Iris pigment epithelial cell (primary cell): ENCODE measurements around the gene TATDN2.
A peak's percentile ranks its signal among the peaks of the same experiment; 100 is the strongest.
"Not testable (repeated sequence)": the region's sequence is repeated elsewhere in the genome, so short reads cannot be mapped to it uniquely, and the experiment has no call there.

Experiments used
- DNase-seq: peaks from one replicate; pipeline ENCODE4 v3.0.0-alpha.2; 2011; ENCODE audit warnings: low read depth

Gene TATDN2

DNA sequence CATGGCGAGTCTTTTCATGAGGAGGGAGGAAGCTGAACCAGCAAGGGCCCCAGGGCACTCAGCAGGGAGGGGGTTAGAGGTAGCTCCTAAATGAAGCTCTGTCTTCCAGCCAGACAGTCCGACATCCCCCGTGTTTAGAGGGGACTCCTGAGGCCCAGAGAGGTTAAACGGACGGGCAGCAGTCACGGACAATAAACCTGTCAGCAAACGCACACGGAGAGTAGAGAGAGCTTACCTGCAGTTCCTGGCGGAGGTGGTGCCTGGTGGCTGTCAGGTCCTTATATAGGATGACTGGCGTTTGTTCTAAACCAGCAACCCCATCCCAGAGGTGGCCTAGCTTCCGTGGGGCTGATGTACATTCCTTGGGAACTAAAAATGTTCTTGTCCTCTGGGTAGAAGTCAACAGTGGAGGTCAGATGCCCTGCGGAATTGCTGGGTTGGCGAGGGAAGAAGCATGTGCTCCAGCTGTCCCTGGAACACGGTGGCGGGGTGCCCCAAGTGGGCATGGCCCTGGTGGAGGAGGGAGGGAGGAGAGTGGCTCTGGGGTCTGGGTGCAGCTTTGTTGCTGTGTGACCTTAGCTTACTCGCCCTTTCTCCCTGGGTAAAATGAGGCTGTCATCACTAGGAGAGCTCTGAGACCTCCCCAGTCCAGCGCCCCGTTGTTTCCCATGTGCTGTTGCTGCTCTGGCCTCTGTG, 42.4 kb downstream of the TATDN2 start:
- no peak for DNase-seq

DNA sequence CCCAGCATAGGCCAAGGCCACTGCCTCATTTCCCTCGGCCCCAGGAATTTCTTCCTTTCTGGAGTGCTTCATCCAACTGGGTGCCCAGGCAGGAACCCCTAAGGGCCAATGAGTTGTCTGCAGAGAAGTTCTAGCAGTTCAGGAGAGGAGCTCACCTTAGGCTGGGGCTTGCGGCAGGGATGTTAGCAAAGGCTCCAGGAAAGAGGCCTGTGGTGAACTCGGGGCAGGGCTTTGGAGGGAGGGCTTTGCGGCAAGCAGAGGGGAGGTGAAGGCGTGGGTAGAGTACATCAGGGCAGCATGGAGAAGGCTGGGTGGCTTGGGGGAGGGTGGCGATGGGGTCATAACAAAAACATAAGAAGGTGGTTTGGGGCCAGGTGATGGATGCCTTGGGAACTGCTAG, 43.4 kb downstream of the TATDN2 start:
- no peak for DNase-seq

DNA sequence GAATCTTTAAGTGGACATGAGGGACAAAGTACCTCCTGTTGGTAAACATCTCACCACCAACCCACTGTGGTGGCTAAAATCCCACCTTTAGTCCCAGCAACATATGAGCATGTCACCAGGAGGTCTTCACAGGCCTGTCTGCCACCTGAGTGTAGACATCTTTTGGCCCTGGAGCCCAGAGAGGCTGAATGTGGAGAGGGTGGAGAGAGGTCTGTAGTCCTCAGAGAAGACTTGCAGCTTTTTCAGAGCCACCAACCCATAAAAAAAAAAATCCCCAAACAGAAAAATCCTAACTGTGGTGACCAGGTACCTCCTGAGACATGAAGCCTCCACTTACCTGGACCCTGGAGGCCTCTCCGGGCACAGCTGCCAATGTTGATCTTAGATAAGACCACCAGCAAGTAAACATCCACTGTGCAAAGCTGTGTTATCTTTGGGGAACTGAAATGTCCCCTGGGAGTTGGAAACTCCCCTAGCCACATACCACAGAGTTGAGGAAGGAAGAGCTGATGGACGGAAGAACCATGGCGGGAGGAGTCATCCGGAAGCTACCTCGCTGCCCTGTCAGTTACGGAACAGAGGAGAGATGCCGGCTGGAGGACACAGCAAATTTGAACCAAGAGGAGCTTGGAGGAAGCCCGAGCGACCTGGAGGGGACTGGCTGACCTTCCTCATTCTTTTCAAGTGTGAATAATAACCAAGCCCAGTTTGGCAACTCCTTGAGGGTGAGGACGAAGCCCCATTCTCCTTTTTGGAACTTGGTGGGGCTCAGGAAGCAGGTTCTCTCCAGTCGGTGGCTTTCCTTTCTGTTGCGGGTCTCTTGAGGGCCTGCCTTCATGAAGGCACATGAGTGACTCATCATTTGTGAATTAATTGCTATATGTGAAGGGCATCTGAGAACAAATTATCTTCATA, 44.5 kb downstream of the TATDN2 start, which contains the start of gene GHRL:
Gene GHRL, minus strand, starts transcription at position 443 of the 915 bp plus-strand sequence. CDS start 2,767 bp downstream, outside the sequence.
- DNase-seq, result no peak

DNA sequence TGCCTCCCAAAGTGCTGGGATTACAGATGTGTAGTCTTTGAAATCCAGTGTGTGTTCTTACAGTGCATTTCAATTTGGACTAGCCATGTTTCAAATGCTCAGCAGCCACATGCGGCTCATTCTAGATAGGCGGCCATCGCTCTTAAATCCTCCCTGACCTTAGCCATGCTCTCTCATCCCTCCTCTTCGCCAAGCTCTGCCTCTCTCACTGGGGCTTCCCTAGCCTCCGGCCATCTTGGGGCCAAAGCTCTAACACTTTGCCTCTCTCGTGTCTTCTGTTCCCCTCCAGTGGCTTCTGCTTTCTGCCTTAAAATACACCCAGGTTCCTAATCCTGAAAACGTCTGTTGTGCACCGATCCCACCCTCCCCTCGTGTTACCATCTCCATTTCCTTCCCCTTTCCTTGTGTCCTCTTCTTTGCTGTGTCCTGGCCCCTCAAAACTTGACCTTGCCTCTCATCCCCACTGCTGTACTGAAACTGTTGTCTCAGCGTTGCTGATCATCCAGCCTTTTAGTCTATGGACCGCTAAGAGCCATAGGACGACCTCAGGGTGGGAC, 45.8 kb downstream of the TATDN2 start:
- no peak for DNase-seq

DNA sequence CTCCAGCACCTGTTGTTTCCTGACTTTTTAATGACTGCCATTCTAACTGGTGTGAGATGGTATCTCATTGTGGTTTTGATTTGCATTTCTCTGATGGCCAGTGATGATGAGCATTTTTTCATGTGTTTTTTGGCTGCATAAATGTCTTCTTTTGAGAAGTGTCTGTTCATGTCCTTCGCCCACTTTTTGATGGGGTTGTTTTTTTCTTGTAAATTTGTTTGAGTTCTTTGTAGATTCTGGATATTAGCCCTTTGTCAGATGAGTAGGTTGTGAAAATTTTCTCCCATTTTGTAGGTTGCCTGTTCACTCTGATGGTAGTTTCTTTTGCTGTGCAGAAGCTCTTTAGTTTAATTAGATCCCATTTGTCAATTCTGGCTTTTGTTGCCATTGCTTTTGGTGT, 49.8 kb downstream of the TATDN2 start:
- not testable (repeated sequence) for DNase-seq

DNA sequence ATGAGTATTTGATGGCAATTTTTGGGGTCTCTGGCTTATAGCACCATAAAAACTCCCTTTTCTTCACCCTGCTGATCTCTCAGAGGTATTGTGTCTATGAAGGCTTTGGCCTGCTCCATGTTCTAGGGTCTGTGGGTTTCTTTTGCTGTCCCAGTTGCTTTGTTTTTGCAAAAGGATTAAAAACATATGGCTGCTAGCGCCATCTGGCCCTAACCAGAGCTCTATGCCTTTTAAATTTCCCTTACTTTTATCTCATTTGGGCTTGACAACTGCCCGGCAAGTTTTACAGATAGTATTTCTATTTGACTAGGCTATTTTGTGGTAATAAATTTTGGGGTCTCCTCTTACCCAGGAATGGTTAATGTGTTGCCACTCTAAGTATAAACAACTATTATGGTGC, 50.9 kb downstream of the TATDN2 start:
- peak; percentile 30 for DNase-seq

DNA sequence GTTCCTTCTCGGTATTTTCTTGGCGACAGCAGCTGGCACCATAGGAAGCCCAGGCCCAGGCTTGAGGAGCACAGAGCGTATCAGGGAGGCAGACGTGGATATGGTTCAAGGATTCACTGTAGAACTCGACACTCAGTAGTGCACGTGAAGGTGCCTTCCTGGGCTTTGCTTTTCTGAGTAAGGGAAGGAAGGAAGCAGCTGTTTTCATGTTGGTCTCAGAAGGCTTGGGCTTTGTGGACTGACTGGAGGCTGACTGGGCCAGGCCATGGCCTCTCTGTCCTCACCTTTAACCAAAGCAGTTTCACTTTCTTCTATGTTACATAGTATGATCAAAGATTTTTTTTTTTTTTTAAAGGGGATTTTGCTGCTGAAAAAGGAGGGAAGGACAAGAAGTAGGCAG, 51.4 kb downstream of the TATDN2 start:
- DNase-seq, result peak; percentile 39

DNA sequence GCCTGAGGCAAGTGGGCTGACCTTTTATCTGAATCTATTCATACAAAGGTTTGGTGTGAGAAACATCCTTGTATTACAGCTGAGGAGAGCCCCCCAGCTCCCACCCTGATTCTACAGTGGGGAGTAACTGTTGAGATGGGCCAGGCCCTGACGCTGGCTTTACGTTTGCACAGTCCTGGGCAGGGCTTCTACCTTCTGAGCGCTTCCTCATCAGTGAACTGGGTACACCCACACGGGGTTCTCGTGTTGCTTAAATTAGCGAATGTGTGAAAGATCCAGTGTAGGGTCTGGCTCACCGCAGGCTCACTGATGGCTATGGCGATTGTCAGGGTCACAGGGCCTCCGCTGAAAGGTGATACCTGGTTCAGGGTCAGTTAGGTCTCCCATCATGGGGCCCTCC, 51.8 kb downstream of the TATDN2 start:
- DNase-seq, result no peak

DNA sequence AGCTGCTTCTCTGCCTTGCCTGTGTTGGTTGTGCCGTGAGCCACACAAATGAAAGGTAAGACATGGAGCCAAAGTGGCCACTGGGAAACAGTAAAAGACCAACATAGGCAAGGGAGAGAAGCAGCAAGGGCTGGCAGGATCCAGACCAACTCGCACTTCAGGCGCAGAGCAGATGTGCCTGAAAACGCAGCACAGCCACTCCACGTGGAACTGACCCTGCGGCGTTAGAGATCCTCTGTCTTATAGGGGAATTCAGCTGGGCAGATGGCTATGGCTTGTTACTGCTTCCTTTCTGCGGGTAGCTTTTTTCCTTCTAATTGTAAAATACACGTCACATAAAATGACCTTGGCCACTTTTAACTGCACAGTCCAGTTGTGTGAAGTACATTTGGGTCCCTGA, 54.8 kb downstream of the TATDN2 start:
- DNase-seq, result no peak

DNA sequence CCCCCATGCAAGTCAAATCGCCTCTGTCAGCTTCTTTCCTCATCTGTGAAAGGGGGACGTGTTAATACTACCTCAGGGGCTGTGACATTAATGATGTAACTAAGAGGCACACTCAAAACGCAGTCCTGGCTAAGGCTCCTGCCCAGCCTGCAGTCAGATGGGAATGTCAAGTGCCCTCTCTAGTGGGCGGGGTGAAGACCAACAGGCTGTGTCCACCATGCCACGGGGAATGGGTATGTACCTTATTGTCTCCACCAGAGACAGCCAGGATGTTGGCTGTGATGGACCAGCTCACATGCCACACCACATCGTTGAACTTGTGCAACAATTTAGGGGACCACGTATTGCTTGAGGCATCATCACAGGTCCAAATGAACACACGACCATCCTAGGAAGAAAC, 55.5 kb downstream of the TATDN2 start:
- no peak for DNase-seq

DNA sequence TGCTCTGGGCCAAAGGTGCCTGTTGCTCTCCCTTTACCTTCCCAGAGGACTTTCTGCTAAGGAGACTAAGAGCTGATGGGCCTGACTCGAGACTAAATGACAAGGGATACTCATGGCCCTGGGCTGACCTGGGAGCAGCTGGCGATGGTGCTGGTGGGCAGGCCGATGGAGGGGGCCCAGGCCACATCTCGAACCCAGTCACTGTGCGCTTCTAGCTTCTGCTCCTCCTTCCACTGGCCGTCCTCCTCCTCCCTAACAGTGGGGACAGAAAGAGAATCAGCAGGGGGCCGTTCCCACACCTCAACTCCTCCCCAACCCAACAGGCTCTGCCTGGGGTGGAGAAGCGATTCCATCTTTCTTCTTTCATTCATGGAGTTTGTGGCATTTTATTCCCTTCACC, 56.6 kb downstream of the TATDN2 start:
- DNase-seq, result no peak

DNA sequence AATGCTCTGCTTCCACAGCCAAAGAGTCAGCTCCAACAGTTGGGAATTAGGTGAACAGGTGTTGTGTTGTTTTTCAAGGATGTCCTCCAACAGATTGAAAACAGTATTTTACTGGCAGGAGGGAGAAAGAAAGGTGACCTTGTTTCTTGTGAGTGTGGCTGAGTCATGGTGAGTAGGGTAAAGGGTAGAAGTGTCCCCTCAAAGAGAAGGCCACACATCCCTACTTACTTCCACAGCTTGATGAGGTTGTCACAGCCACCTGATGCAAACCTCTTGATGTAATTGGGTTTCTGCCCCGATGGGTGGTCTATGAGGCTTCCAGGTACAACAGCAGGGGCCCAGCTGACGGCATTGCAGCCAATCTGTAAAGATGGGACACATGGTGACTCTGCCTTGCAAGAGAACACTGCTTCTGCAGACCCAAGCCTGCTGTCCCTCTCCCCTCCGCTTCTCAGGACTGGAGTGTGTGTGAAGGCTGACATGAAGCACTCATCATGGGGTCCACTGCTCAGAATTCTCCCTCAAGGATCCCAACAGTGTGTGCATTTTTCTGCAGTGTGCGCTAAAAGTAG, 57.2 kb downstream of the TATDN2 start:
- no peak for DNase-seq

DNA sequence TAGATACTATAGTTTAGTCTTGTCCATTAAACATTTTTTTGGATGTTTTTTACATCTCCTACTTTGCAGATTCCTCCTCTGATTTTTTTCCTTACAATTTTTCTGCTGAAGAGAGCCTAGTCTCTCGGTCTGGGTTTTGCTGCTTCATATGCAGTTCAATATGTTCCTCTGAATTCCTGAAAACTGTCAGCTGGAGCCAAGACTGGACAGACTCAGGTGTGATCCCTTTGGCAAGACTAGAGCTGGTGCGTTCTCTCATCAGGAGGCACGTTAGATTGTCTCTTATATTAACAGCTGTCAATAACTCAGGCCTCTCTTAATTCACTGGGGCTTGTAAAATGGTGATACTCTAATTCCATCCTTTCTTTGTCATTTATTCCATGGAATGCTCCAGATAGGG, 57.9 kb downstream of the TATDN2 start:
- no peak for DNase-seq

DNA sequence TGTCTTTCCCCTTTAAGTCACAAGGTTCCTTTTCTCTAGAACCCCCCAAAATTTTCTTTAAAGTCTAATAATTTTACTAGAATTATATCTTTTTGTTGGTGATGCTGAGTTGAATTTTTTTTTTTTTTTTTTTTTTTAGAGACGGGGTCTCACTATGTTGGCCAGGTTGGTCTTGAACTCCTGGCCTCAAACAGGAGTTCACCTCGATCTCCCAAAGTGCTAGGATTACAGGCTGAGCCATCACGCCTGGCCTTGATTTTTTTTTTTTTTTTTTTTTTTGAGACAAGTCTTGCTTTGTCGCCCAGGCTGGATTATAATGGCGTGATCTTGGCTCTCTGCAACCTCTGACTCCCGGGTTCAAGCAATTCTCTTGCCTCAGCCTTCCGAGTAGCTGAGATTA, 60.4 kb downstream of the TATDN2 start:
- no peak for DNase-seq

DNA sequence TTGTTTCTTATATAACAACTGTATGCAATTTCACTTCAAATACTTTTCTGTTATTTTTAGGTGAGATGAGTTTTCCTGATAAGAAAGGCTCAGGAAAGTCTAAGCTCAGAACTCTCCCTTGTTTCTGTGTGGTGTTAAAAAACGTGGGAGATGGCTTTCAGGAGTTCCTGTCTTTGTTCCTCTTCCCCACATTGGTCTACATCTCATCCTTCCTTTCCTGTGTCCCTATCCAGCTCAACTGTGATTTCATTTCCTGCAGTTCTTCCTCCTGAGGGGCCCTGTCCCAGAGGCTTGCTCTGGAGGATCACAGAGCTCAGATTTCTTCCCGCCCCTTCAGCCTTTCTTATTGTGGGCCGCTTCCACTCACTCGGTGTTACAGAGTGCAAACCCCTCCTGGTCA, 61.5 kb downstream of the TATDN2 start:
- DNase-seq, result peak; percentile 47

DNA sequence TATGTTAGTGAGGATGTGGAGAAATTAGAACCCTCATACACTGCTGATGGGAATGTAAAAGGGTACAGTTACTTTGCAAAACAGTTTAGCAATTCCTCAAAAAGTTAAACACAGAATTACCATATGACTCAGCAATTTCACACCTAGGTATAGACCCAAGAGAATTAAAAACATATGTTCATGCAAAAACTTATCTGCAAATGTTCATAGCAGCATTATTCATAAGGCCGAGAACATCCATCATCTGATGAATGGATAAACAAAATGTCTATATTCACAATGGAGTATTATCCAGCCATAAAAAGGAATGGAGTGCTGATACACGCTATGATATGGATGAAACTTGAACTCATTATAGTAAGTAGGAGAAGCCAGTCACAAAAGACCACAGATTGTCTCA, 62.3 kb downstream of the TATDN2 start:
- DNase-seq, result peak; percentile 44

DNA sequence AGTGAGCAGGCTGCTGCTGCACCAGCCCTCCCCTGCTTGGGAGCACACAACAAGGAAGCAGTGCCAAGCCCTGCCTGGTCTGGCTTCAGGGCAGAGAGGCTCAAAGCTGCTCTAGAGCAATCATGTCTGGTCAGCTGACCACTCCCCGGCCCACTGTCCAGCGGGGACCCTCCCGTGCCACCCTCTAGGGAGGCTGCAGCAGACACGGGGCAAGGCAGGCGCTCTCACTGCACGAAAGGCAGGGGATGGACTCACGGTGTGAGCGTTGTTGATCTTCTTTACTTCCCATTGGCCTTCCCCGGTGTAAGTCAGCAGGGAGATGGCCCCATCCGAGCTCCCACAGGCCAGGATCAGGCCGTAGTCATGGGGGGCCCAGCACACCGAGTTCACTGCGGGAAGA, 63.5 kb downstream of the TATDN2 start:
- no peak for DNase-seq

DNA sequence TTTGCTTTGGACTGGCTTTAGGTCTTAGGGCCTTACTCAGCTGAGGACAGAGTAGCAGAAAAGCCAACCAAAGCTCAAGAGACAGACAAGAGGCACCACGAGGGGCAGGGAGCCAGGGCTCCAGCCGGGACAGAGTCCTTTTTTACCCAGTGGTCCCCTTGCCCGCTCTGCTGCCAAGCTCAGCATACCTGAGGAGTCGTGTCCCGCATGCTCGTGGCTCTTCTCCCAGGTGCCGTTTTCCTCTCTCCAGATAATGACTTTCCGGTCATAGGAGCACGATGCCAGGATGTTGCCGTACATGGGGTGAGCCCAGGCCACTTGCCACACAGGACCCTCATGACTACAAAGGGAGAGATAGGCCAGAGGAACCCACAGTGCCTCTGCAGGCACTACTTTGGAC, 64.1 kb downstream of the TATDN2 start:
- no peak for DNase-seq

DNA sequence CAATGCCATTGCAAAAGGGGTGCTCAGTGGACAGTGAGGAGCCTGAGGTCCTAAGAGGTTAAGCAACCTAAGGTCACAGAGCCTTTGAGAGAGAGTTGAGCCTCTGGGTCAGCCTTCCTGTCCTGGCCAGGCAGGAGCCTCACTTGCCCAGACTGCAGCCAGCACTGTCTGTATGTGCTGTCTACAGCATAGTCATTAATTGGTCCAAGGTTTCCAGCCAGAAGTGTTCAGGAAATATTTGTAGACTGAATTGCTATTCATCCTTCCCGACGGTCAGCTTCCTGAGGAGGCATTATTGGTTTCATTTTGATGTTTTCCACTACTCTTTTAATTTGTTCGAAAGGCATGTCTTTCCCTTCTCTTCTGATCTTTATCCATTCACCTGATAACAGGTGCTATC, 64.6 kb downstream of the TATDN2 start:
- DNase-seq, result no peak

DNA sequence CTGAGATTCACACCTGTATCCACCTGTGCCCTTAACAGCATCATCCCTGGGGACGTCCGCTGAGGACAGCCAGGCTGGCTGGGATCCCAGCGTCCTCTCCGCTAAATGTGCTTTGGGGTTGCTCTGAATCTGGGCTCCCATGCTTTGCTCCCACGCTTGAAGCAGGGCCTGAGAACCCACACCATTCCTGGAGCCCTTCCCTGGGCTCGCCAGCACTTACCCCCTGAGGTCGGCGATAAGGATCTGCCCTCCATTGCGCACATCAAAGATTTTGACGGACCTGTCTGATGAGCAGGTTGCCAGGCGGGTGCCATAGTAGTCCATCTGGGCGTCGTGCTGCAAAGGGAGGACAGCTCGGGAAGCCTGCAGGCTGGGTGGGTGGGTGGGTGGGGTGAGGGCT, 66.8 kb downstream of the TATDN2 start:
- no peak for DNase-seq

DNA sequence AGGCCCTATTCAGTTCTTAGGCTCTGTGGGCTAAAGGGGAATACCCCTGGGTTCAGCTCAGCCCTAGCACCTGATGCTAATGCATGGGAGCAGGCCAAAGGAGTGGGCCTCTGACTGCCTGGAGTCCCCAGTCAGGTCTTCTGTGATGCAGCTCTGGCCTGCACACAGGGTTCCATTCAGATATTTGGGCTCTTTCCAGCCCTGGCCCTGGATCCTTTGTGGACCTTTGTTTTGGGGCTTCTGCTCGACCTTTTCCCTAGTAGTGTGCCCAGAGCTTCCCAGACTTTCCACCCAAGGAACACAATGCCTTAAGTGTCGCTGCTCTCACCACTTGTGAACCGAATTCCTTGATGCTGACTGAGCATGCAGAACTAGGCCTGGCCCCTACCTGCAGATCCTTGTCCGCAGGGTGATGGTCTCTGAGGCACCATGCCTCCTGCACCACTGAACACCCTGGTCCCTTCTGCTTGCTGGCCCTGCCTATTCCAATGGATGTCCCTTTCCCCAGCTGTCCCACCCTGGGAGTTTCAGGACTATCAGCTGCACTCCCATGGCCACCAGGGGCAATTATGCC, 67.6 kb downstream of the TATDN2 start:
- DNase-seq, result no peak

DNA sequence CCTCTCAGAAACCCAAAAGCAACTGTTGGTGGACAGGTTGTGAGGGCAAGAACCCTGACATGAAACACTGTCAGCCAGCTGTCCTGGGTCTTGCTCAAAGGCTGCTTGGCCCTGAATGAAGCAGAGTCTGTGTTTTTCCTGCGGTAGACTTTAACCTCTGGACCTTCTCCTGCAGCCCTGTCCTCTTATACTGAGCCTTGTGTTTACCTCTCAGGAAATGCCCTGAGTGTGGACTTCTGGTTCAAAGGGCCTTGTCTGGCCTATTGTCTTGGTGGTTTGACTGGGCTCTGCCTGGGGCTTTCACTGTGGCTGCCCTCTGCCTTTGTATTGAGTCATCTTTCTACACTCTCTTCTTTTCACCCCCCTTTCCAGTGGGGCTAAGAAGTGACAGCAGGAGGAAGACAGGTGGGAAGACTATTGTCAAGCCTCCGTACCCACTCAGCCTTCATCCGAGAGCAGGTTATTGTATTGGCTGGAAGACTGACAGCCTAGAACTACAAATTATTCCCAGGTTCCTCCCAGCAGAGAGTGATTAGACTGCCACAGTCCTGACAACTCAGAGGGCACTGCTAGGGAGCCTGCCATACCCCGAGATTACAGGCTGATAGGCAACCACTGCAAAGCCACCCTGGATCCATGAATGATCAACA, 69.2 kb downstream of the TATDN2 start:
- DNase-seq, result no peak
